SK-N-SH treated with all-trans-retinoic acid at 6 μM for 48 hours (cell line): ENCODE data around the gene DDB1.

Source experiments
- BACH2 ChIP-seq: fragments of 250-450 bp; sonication (Bioruptor Pico); IDR thresholded peaks from 2 replicates; pipeline ENCODE4 v1.9.0; 2021; ENCODE audit warnings: mild to moderate bottlenecking, borderline replicate concordance
- CREB5 ChIP-seq: fragments of 250-450 bp; sonication (Bioruptor Pico); IDR thresholded peaks from 2 replicates; pipeline ENCODE4 v1.5.1; 2020; ENCODE audit warnings: low read depth, mild to moderate bottlenecking, moderate library complexity
- ISL1 ChIP-seq: fragments of 250-450 bp; sonication (Bioruptor Pico); IDR thresholded peaks from 2 replicates; pipeline ENCODE4 v2.1.2; 2022; ENCODE audit warnings: mild to moderate bottlenecking, moderate library complexity
- PATZ1 ChIP-seq: fragments of 250-450 bp; sonication (Bioruptor Pico); IDR thresholded peaks from 2 replicates; pipeline ENCODE4 v1.8.0; 2020; ENCODE audit warnings: mild to moderate bottlenecking, moderate library complexity, borderline replicate concordance
- POU6F1 ChIP-seq: fragments of 250-450 bp; sonication (Bioruptor Pico); IDR thresholded peaks from 2 replicates; pipeline ENCODE4 v1.8.0; 2021; ENCODE audit warnings: low read depth, mild to moderate bottlenecking, moderate library complexity, borderline replicate concordance
- RARB ChIP-seq: fragments of 250-450 bp; sonication (Bioruptor Pico); IDR thresholded peaks from 2 replicates; pipeline ENCODE4 v1.8.0; 2021; ENCODE audit warnings: mild to moderate bottlenecking, moderate library complexity
- TCF4 ChIP-seq: fragments of 250-450 bp; sonication (Bioruptor Pico); IDR thresholded peaks from 2 replicates; pipeline ENCODE4 v1.8.0; 2021; ENCODE audit warnings: mild to moderate bottlenecking, moderate library complexity, borderline replicate concordance
- TOX ChIP-seq: fragments of 250-450 bp; sonication (Bioruptor Pico); IDR thresholded peaks from 2 replicates; pipeline ENCODE4 v1.8.0; 2021; ENCODE audit warnings: mild to moderate bottlenecking, moderate library complexity, borderline replicate concordance
- ZC3H10 ChIP-seq: fragments of 250-450 bp; sonication (Bioruptor Pico); IDR thresholded peaks from 2 replicates; pipeline ENCODE4 v1.5.1; 2021; ENCODE audit warnings: mild to moderate bottlenecking, moderate library complexity
- ZFP30 ChIP-seq: fragments of 450-650 bp; formaldehyde crosslinking; IDR thresholded peaks from 2 replicates; pipeline ENCODE4 v1.5.0; 2022; ENCODE audit warnings: mild to moderate bottlenecking, moderate library complexity
- ZNF565 ChIP-seq: fragments of 450-650 bp; formaldehyde crosslinking; conservative IDR thresholded peaks from 2 replicates; pipeline ENCODE4 v1.5.0; 2020; ENCODE audit warnings: low read depth, mild to moderate bottlenecking, moderate library complexity

- TF ChIP-seq PATZ1 (CRISPR knock-in tag) = no peak
- no peak for TF ChIP-seq ZFP30 (CRISPR knock-in tag)
- no peak for TF ChIP-seq ZC3H10
- TF ChIP-seq POU6F1 (CRISPR knock-in tag) = no peak
- TF ChIP-seq TOX = no peak
- no peak for TF ChIP-seq TCF4 (CRISPR knock-in tag)
- TF ChIP-seq RARB = no peak
- TF ChIP-seq ZNF565 (CRISPR knock-in tag) = no peak
- no peak for TF ChIP-seq BACH2 (CRISPR knock-in tag)
- TF ChIP-seq ISL1 (CRISPR knock-in tag) = no peak
- no peak for TF ChIP-seq CREB5 (CRISPR knock-in tag)
These were observed 55.5 kb downstream of the DDB1 start for GRCh38 chr11:61277186-61278000.
